B cell (primary cell): ENCODE data around the gene GPR137B. TPM values are rescaled to one million over a fixed set of nuclear protein-coding genes. Genes with fewer than 3 reads are reported as not detected.
"Not testable (repeated sequence)": the region's sequence is repeated elsewhere in the genome, so short reads cannot be mapped to it uniquely, and the experiment has no call there.

Source experiments
- ATAC-seq: fragments of 200-7000 bp; cut with Tn5 transposase; one replicate; pipeline ENCODE4 v1.10.0; 2021; ENCODE audit warnings: low read depth, mild to moderate bottlenecking, moderate number of reproducible peaks, moderate library complexity
- CTCF ChIA-PET: fragments of 350-600 bp; sonication (Branson Sonifier 250); formaldehyde crosslinking; loops from one replicate; lab custom pipeline; 2021; ENCODE audit warnings: antibody characterized with exemption, inconsistent platforms; lab: Charles Lee
- POLR2A ChIA-PET: fragments of 350-600 bp; sonication (Branson Sonifier 250); formaldehyde crosslinking; loops from one replicate; lab custom pipeline; 2021; ENCODE audit warnings: antibody characterized with exemption; lab: Charles Lee
- DNase-seq: peaks from one replicate; pipeline ENCODE4 v3.0.0; 2013
- H2AFZ ChIP-seq: 2 replicates; pipeline ENCODE4 v1.6.1; 2012; ENCODE audit warnings: mild to moderate bottlenecking, low read depth, low read length; ENCODE audit not compliant: insufficient read depth, poor library complexity, severe bottlenecking
- H3K27ac ChIP-seq, 2 donors: 1 replicate in 1 of 2; 2 replicates in 1 of 2; pipeline ENCODE4 v1.5.1; 2012 to 2013; ENCODE audit warnings: low read length in 2 of 2, mild to moderate bottlenecking in 2 of 2, moderate library complexity in 1 of 2
- H3K27me3 ChIP-seq, 4 experiments: fragments of 200-600 bp in 1 of 4; sonication (generic) in 1 of 4; replicated peaks in 1 of 4; 1 replicate in 2 of 4; 2 replicates in 2 of 4; pipeline versions ENCODE4 v1.6.1 to v1.7.0; 2013 to 2016; ENCODE audit warnings: low read length in 3 of 4, mild to moderate bottlenecking in 2 of 4, mixed read lengths in 1 of 4, moderate library complexity in 1 of 4; ENCODE audit not compliant: insufficient read depth in 4 of 4, control insufficient read depth in 3 of 4; ENCODE audit errors: control extremely low read depth in 1 of 4
- H3K36me3 ChIP-seq, 2 experiments: replicated peaks in 1 of 2; 1 replicate in 1 of 2; 2 replicates in 1 of 2; pipeline versions ENCODE4 v1.6.1 to v1.7.1; 2013; ENCODE audit warnings: low read length in 1 of 2; ENCODE audit not compliant: insufficient read depth in 2 of 2, control insufficient read depth in 1 of 2; ENCODE audit errors: control extremely low read depth in 1 of 2, extremely low read depth in 1 of 2
- H3K4me1 ChIP-seq, 2 donors: fragments of 200-600 bp in 1 of 2; sonication (generic) in 1 of 2; 1 replicate in 1 of 2; 2 replicates in 1 of 2; pipeline versions ENCODE4 v1.5.1 to v1.6.1; 2013 to 2017; ENCODE audit warnings: low read length in 2 of 2; ENCODE audit not compliant: control insufficient read depth in 2 of 2, insufficient read depth in 2 of 2
- H3K4me2 ChIP-seq: replicated peaks from 2 replicates; pipeline ENCODE3; 2012; ENCODE audit warnings: mild to moderate bottlenecking, low read depth, low read length; ENCODE audit not compliant: poor library complexity, severe bottlenecking
- H3K4me3 ChIP-seq, 5 experiments: fragments of 200-600 bp in 1 of 5; sonication (generic) in 1 of 5; 1 replicate in 3 of 5; 2 replicates in 2 of 5; pipeline versions ENCODE4 v1.5.1 to v1.7.0; 2011 to 2016; ENCODE audit warnings: low read length in 4 of 5, mild to moderate bottlenecking in 4 of 5, low read depth in 2 of 5, control low read depth in 1 of 5, moderate library complexity in 1 of 5; ENCODE audit not compliant: insufficient read depth in 1 of 5; ENCODE audit errors: control extremely low read depth in 1 of 5, extremely low read depth in 1 of 5
- H3K79me2 ChIP-seq: fragments of 200-600 bp; sonication (generic); one replicate; pipeline ENCODE4 v1.6.0; 2016; ENCODE audit warnings: low read length; ENCODE audit not compliant: control insufficient read depth, insufficient read depth
- H3K9ac ChIP-seq: fragments of 200-600 bp; sonication (generic); 2 replicates; pipeline ENCODE4 v1.6.1; 2017; ENCODE audit warnings: mild to moderate bottlenecking, low read length, moderate library complexity
- H3K9me3 ChIP-seq, 3 donors: one replicate each; pipeline versions ENCODE4 v1.6.1 to v1.7.1; 2013; ENCODE audit warnings: low read length in 2 of 3; ENCODE audit not compliant: control insufficient read depth in 2 of 3, insufficient read depth in 1 of 3; ENCODE audit errors: control extremely low read depth in 1 of 3
- H4K20me1 ChIP-seq: 2 replicates; pipeline ENCODE4 v1.6.0; 2012; ENCODE audit warnings: mild to moderate bottlenecking, low read length; ENCODE audit not compliant: insufficient read depth, control insufficient read depth, poor library complexity, severe bottlenecking
- H3K27ac Mint-ChIP-seq: one replicate; pipeline ENCODE4 v1.8.0; 2021; ENCODE audit warnings: mixed read lengths
- H3K27me3 Mint-ChIP-seq: one replicate; pipeline ENCODE4 v1.8.0; 2021; ENCODE audit warnings: mixed read lengths
- H3K4me1 Mint-ChIP-seq: one replicate; pipeline ENCODE4 v1.8.0; 2021; ENCODE audit warnings: mixed read lengths
- H3K4me3 Mint-ChIP-seq: one replicate; pipeline ENCODE4 v1.8.0; 2021; ENCODE audit warnings: mixed read lengths
- H3K9me3 Mint-ChIP-seq: one replicate; pipeline ENCODE4 v1.8.0; 2022; ENCODE audit warnings: mixed read lengths; ENCODE audit not compliant: insufficient read depth
- EZH2 ChIP-seq: IDR thresholded peaks from 2 replicates; pipeline ENCODE4 v1.6.1; 2012; ENCODE audit warnings: borderline replicate concordance, low read depth, mild to moderate bottlenecking, moderate library complexity, low read length; ENCODE audit not compliant: insufficient read depth, poor library complexity, severe bottlenecking
- WGBS: methylation state at CpG from one replicate; pipeline ENCODE4 v1.1.5; 2013; ENCODE audit warnings: missing lambda C conversion rate; ENCODE audit not compliant: insufficient coverage; 5-methylcytosine and 5-hydroxymethylcytosine counted together
- intact Hi-C: fragments of 100-400 bp; cut with micrococcal nuclease; formaldehyde crosslinking; loops from one replicate; pipeline ENCODE4 v1.10.0; 2022
- polyA plus RNA-seq: library from polyadenylated mRNA; depleted of rRNA; stranded (reverse); fragments of >200 nt; gene quantifications from 2 replicates; pipeline ENCODE4 v1.2.3, GENCODE V29; 2012
- total RNA-seq, 2 donors: library from RNA; stranded (reverse); fragments of 120-200 nt in 1 of 2; gene quantifications; 1 replicate in 1 of 2; 2 replicates in 1 of 2; pipeline versions ENCODE4 v1.2.3 to v1.2.4, GENCODE V29; 2013 to 2022
- TF ChIP-seq, protein P1 (sequence below): fragments of 200-600 bp; IDR thresholded peaks from one replicate; pipeline ENCODE4 v1.8.0; 2022; ENCODE audit warnings: antibody characterized with exemption, mild to moderate bottlenecking

GPR137B gene
- total and polyA plus RNA-seq, 2 donors (not counting 1 experiment from before 2014, with no cell fraction given), result 1.5 to 11.8 TPM

DNA sequence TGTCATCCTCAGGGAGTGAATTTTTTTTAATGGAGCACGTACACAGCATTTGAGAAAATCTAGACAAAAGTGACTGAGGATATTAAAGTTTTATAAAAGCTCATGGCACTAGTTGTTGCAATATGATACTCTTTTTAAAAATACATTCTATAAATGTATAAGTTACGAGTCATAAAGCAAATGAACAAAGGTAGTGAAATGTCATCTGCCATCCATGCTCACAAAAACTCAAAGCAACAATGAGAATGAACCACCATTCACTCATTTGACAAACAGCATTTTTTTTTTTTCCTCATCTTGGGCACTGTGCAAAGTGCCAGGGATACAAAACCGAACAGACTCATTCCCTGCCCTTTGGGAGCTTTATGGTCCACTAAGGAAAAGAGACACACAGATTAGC lies 38.7 kb downstream of the GPR137B start:
- H3K4me3 ChIP-seq, result no peak overlapping the region
- no peak overlapping the region for H3K4me2 ChIP-seq
- H3K36me3 ChIP-seq, result no peaks in the 10 kb centered on the region
- CTCF ChIA-PET, result no interaction called here
- H3K4me1 Mint-ChIP-seq, result peaks cover 2% of the 10 kb centered on the region
- no peak overlapping the region for H3K9ac ChIP-seq
- no peaks in the 10 kb centered on the region for H4K20me1 ChIP-seq
- intact Hi-C loops, result no loop called here
- H3K79me2 ChIP-seq, result no peaks in the 10 kb centered on the region
- POLR2A ChIA-PET, result no interaction called here
- no CpG with 5 or more reads among the region's 3 CpGs for WGBS
- no peak overlapping the region for H3K4me3 Mint-ChIP-seq
- no peaks in the 10 kb centered on the region for H3K4me1 ChIP-seq
- TF ChIP-seq, protein P1, sequence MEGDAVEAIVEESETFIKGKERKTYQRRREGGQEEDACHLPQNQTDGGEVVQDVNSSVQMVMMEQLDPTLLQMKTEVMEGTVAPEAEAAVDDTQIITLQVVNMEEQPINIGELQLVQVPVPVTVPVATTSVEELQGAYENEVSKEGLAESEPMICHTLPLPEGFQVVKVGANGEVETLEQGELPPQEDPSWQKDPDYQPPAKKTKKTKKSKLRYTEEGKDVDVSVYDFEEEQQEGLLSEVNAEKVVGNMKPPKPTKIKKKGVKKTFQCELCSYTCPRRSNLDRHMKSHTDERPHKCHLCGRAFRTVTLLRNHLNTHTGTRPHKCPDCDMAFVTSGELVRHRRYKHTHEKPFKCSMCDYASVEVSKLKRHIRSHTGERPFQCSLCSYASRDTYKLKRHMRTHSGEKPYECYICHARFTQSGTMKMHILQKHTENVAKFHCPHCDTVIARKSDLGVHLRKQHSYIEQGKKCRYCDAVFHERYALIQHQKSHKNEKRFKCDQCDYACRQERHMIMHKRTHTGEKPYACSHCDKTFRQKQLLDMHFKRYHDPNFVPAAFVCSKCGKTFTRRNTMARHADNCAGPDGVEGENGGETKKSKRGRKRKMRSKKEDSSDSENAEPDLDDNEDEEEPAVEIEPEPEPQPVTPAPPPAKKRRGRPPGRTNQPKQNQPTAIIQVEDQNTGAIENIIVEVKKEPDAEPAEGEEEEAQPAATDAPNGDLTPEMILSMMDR, result no peak
- TF ChIP-seq EZH2, result no peak
- H3K9me3 ChIP-seq, result no peaks in the 10 kb centered on the region
- ATAC-seq, result no peak
- no peak overlapping the region for H3K27ac ChIP-seq
- H3K27ac Mint-ChIP-seq, result no peak overlapping the region
- no peak for DNase-seq
- no peak overlapping the region for H2AFZ ChIP-seq
- no peaks in the 10 kb centered on the region for H3K9me3 Mint-ChIP-seq
- no peaks in the 10 kb centered on the region for H3K27me3 ChIP-seq
- no peaks in the 10 kb centered on the region for H3K27me3 Mint-ChIP-seq

DNA sequence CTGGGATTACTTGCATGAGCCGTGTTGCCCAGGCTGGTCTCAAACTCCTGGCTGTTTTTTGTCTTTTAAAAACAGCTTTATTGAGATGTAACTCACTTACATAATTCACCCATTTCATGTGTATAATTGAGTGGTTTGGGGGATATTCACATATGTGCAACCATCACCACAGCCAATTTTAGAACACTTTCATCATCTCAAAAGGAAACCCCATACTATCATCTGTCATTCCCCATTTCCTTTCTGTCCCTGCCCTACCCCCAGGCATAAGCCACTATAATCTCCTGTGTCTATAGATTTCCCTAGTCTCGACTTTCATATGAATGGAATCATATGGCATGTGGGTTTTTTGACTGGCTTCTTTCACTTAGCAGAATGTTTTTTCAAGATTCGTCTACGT lies 43.3 kb downstream of the GPR137B start:
- CTCF ChIA-PET, result no interaction called here

DNA sequence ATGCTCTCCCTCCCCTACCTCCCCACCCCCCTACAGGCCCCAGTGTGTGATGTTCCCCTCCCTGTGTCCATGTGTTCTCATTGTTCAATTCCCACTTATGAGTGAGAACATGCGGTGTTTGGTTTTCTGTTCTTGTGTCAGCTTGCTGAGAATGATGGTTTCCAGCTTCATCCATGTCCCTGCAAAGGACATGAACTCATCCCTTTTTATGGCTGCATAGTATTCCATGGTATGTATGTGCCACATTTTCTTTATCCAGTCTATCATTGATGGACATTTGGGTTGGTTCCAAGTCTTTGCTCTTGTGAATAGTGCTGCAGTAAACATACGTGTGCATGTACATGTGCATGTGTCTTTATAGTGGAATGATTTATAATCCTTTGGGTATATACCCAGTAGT lies 44.1 kb downstream of the GPR137B start:
- ATAC-seq, DNase-seq, H3K4me1 Mint-ChIP-seq, POLR2A ChIA-PET, H3K4me1 ChIP-seq, H3K4me3 ChIP-seq, H3K27me3 Mint-ChIP-seq, H3K9ac ChIP-seq, H3K27me3 ChIP-seq, H3K4me3 Mint-ChIP-seq, H3K27ac Mint-ChIP-seq, H4K20me1 ChIP-seq, H3K79me2 ChIP-seq, H3K27ac ChIP-seq, H2AFZ ChIP-seq, H3K4me2 ChIP-seq, CTCF ChIA-PET, H3K9me3 ChIP-seq, H3K36me3 ChIP-seq, intact Hi-C loops: not testable (repeated sequence)
- no CpG with 5 or more reads among the region's 2 CpGs for WGBS
- peaks cover 12% of the 10 kb centered on the region for H3K9me3 Mint-ChIP-seq

More for the DNA sequence above, 43.3 kb downstream of the GPR137B start:
- TF ChIP-seq, protein P1, result no peak
- no peak for TF ChIP-seq EZH2
- Histone ChIP-seq H3K27me3 (no peaks in the 10 kb centered on the region), H3K9ac (no peak overlapping the region), H4K20me1 (no peaks in the 10 kb centered on the region), H3K27ac (no peak overlapping the region), H3K4me2 (no peak overlapping the region), H3K36me3 (no peaks in the 10 kb centered on the region), H3K79me2 (no peaks in the 10 kb centered on the region), H3K9me3 (peaks cover 0 to 1% (median 0%) of the 10 kb centered on the region in 3 donors), H3K4me1 (no peaks in the 10 kb centered on the region), H3K4me3 (no peak overlapping the region), H2AFZ (no peak overlapping the region)
- DNase-seq (no peak), ATAC-seq (no peak)
- no peak overlapping the region for H3K27ac Mint-ChIP-seq
- peaks cover 10% of the 10 kb centered on the region for H3K9me3 Mint-ChIP-seq
- intact Hi-C loops, result no loop called here
- peaks cover 5% of the 10 kb centered on the region for H3K4me1 Mint-ChIP-seq
- WGBS, result no CpG with 5 or more reads among the region's 4 CpGs
- H3K4me3 Mint-ChIP-seq, result no peak overlapping the region
- POLR2A ChIA-PET, result no interaction called here
- no peaks in the 10 kb centered on the region for H3K27me3 Mint-ChIP-seq
